Left forelimb (tissue), 1 donor: Measurements from ENCODE around the gene GET3.
A peak's percentile ranks its signal among the peaks of the same experiment; 100 is the strongest.

Source experiments
- DNase-seq: peaks from one replicate; pipeline ENCODE4 v3.0.0-alpha.2; 2018; ENCODE audit warnings: low spot score

Gene GET3

GRCh38 chr19:12752056-12752781 lies 14.9 kb downstream of the GET3 start:
- DNase-seq: no peak

DNA sequence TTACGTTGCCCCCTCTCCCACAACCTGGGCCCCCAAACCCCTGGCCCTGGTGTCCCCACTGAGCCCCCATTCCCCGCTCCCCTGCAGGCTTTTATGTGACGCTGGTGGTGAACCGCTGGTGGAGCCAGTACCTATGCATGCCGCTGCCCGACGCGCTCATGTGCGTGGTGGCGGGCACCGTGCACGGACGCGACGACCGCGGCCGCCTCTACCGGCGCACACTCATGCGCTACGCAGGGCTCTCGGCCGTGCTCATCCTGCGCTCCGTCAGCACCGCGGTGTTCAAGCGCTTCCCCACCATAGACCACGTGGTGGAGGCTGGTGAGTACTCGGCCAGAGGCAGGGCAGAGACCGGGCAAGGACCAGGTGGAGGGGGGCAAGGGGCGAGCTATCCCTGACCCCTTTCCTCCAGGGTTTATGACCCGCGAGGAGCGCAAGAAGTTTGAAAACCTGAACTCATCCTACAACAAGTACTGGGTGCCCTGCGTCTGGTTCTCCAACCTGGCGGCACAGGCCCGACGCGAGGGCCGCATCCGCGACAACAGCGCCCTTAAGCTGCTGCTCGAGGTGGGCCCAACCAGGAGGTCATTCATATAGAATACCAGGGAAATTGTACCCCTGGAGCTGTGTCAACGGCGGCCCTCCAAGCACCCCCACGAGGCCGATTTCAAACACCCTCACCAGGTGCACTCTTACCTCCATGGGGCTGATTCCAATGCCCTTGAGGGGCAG lies 17.3 kb downstream of the GET3 start:
- DNase-seq: no peak

DNA sequence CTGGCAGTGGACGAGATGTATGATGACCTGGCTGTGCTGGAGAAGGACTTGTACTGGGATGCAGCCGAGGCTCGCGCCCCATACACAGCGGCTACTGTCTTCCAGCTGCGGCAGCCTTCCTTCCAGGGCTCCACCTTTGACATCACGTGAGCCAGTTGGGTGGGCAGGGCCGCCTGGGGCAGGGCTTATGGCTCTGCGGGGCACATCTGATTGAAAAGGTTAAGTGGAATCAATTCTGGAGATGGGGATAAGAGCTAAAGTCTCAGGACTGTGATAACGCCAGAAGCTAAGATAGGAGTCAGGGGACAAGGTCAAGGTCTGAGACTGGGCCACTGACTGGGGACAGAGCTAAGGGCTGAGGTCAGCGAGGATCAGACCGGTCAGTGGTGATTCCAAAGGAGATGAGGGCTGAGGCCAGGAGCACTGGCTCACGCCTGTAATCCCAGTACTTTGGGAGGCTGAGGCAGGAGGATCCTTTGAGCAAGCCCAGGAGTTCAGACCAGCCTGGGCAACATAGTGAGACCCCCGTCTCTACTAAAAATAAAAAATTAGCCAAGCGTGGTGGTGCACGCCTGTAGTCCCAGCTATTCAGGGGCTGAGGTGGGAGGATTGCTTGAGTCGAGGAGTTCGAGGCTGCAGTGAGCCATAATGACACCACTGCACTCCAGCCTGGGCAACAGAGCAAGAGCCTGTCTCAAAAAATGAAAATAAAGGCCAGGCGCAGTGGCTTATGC lies 19.0 kb downstream of the GET3 start:
- DNase-seq: no peak

DNA sequence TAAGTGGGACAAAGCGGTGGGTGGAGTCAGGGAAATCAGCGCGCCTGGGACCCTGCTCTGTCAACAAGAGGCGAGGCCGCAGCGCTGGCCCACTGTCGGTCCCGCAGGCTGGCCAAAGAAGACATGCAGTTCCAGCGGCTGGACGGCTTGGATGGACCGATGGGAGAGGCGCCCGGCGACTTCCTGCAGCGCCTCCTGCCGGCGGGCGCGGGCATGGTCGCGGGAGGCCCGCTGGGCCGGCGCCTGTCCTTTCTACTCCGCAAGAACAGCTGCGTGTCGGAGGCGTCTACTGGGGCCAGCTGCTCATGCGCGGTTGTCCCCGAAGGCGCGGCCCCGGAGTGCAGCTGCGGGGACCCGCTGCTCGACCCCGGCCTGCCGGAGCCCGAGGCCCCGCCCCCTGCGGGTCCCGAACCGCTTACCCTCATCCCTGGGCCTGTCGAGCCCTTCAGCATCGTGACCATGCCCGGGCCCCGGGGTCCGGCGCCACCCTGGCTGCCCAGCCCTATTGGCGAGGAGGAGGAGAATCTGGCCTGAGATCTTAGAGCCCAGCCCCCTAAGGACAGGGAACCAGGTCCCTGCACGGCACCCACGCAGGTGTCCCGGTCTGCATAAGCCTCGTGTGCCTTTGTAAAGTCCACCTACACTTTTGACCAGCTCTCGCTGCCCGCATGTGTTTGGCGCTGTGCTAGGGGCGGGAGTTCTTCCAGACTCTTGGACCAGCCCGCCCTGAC lies 20.4 kb downstream of the GET3 start:
- peak; percentile 78 for DNase-seq

GRCh38 chr19:12759686-12760085 lies 22.4 kb downstream of the GET3 start:
- no peak for DNase-seq

GRCh38 chr19:12763100-12763499 lies 25.8 kb downstream of the GET3 start:
- DNase-seq: no peak

DNA sequence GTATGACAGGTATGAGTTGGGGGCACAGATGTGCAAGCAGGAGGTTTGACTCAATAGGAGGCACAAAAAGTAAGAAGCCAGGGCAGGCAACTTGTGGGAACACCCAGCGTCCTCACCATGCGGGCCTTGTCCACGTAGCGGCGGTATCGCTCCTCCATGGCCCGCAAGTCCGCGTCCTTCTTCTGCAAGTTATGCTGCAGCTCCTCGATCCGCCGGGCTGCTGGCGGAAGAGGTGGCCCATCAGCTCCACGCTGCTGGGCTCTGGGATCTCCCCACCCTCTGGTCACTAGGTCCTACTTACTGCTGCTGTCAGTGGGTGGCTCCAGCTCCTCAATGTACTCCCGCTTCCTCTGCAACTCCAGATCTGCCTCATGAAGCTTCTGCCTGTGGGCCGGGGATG lies 27.4 kb downstream of the GET3 start:
- no peak for DNase-seq

DNA sequence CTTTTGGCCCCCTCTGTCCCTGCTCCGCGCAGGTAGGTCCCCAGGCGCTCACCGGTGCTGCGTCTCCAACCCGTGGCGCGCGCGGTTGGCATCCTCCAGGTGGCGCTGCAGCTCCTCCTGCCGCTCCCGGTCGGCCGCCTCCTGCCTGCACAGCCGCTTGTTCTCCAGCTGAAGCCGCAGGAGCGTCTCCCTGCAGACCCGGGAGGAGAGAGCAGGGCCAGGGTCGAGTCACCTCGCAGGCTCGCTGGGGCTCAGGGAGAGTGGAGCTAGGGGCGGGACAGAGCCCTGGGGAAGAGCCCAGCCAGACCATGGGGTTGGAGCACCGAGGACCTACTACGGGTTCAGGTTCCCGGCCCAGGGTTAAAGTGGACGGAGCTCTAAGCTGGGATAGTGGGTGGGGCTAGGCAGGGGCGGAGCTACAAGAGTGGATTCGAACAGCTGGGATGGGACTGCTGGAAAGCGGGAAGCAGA lies 28.8 kb downstream of the GET3 start:
- peak; percentile 91 for DNase-seq

DNA sequence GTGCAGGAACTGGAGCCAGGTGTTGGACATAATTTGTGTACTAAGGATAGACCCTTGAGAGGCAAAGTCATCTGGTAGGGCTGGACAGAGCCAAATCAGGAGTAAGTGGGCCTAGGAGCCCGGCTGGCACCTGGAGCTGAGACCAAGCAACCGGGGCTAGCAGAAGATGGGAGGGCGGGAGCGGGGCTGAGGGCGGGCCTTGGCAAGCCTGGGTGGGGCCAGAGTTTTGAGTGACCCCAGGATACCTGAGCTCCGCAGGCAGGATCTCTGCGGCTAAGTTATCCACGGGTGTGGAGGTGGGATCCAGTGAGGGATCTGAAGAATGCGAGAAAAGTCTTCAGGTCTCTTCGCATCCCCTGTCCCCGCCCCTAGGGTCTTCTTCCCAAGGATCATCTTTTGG lies 29.9 kb downstream of the GET3 start:
- no peak for DNase-seq

- no peak for DNase-seq
Observed at GRCh38 chr19:12767666-12768065, 30.4 kb downstream of the GET3 start.

DNA sequence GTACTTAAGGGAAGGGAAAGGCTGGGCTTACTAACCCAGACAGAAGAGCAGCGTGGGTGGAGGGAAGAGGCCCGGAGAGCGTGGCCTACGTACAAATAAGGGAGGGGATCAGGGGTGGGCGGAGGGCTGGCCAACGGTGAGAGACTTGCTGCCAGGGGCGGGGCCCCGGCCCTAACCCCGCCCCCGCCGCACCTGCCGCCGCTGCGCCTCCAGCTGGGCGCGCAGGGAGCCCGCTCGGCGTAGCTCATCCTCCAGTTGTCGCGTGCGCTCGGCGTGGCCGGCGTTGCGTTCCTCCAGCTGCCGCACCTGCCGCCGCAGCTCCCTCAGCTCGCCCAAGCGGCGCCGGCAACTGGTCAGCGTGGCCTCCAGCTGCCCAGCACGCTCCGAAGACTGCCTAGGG lies 32.4 kb downstream of the GET3 start:
- DNase-seq: no peak

GRCh38 chr19:12770922-12771321 lies 33.6 kb downstream of the GET3 start:
- DNase-seq: no peak

GRCh38 chr19:12772323-12772722 lies 35.0 kb downstream of the GET3 start:
- no peak for DNase-seq

- DNase-seq: no peak
Observed at GRCh38 chr19:12773571-12773970, 36.3 kb downstream of the GET3 start.

DNA sequence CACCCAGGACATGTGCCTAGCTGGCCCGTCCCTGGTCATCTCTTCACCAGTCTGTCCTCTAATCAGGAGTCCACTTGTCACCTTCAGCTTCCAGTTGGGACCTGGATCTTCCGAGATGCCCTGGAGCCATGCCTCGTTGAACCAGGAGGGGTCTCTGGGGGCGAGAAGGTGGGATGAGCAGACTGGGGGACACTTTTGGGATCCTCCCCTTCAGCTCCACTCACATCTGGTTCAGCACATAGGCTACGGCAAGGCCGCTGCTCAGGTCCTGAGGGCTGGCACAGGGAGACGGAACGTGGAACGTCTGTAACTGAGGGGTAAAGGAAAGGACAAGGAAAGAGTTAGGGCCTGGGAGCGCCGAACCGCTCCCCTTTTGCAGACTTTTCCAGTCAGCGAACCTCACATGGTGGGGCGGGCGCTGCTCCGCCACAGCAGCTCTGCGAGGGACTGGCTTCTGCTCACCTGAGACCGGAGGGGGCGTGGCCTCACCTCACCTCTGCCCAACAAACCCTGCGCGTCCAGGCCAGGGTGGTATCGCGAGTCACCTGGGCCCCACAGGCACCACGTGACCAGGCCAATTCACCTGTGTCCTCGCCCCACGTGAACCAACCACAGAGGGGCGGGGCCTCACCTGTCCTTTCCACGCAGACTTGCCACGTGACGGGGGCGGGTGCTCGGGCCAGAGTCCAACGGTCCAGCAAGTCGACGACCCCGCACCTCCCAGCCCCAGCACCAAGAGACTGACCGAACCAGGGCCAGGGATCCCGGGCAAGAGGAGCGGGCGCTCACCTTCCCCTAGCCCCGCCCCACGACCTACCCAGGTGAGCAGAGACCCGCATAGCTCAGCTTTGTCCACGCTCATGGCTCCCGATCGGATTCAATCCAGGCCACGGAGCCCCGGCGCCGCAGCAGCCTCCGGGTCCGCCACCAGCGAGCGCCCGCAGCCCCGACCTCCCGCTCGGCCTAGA lies 37.6 kb downstream of the GET3 start, which contains the start of gene HOOK2:
HOOK2 (minus strand) TSS at position 965 of the 968 bp plus-strand sequence; CDS start at position 862, 103 bp downstream.
- no peak for DNase-seq

- DNase-seq: peak; percentile 89
Observed at GRCh38 chr19:12777217-12778016, 40.1 kb downstream of the GET3 start.

GRCh38 chr19:12778017-12778904 lies 41.0 kb downstream of the GET3 start:
- peak; percentile 84 for DNase-seq

DNA sequence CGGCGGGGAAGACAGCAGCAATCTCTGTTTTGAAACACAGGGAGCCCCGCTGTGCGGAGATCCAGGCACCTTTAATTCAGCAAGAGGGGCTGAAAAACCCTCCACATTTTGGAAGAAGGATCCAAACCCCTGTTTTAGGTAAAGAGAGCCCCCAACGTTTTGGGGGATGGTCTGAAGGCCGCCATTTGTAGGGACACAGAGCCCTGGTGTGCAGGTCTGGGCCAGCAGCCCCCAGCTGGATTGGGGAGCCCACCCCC lies 41.5 kb downstream of the GET3 start:
- DNase-seq: no peak
